Prostate gland (tissue), 2 donors: ENCODE data around the gene LRFN4. TPM values are rescaled to one million over a fixed set of nuclear protein-coding genes. Genes with fewer than 3 reads are reported as not detected.

Experiments
- DNase-seq: peaks from one replicate; pipeline ENCODE4 v3.0.0-alpha.2; 2019; ENCODE audit warnings: low spot score
- H3K27ac ChIP-seq, 2 donors: fragments of 200-600 bp; sonication (generic); 2 replicates each; pipeline ENCODE4 v1.5.1; 2017 to 2019
- H3K27me3 ChIP-seq: fragments of 200-600 bp; sonication (generic); replicated peaks from 2 replicates; pipeline ENCODE4 v1.5.1; 2019; ENCODE audit not compliant: insufficient read depth
- H3K36me3 ChIP-seq, 2 donors: fragments of 200-600 bp; sonication (generic); 1 replicate in 1 of 2; 2 replicates in 1 of 2; pipeline versions ENCODE4 v1.5.1 to v1.8.1; 2017 to 2019
- H3K4me1 ChIP-seq: fragments of 200-600 bp; sonication (generic); replicated peaks from 2 replicates; pipeline ENCODE4 v1.5.1; 2019
- H3K4me3 ChIP-seq, 2 donors: fragments of 200-600 bp; sonication (generic); 2 replicates each; pipeline ENCODE4 v1.5.1; 2017 to 2019
- H3K9me3 ChIP-seq: fragments of 200-600 bp; sonication (generic); 2 replicates; pipeline ENCODE4 v1.5.1; 2017
- CTCF ChIP-seq, 4 experiments: fragments of 200-600 bp in 2 of 4; fragments of 450-650 bp in 2 of 4; sonication (generic) in 2 of 4; IDR thresholded peaks; 1 replicate in 3 of 4; 2 replicates in 1 of 4; pipeline ENCODE4 v1.5.1; 2016 to 2019; ENCODE audit warnings: antibody characterized with exemption in 4 of 4, mild to moderate bottlenecking in 2 of 4, moderate library complexity in 2 of 4
- POLR2A ChIP-seq: fragments of 450-650 bp; IDR thresholded peaks from one replicate; pipeline ENCODE4 v1.6.1; 2016; ENCODE audit warnings: antibody characterized with exemption, mild to moderate bottlenecking
- POLR2AphosphoS5 ChIP-seq: sonication (generic); formaldehyde crosslinking; IDR thresholded peaks from one replicate; pipeline ENCODE4 v1.6.1; 2017; ENCODE audit warnings: antibody characterized with exemption
- WGBS: methylation state at CpG from one replicate; pipeline ENCODE4 v1.1.5; 2018; 5-methylcytosine and 5-hydroxymethylcytosine counted together
- intact Hi-C: fragments of 100-400 bp; cut with DNase I; formaldehyde crosslinking; loops from one replicate; pipeline ENCODE4 v1.14.2; 2022
- total RNA-seq, 2 donors: library from RNA; depleted of rRNA; stranded (reverse); fragments of >200 nt; gene quantifications; one replicate each; pipeline ENCODE4 v1.1.0, GENCODE V29; 2016

LRFN4 gene
- total RNA-seq, 2 donors from 2014 or later: 6.6 to 17.3 TPM

DNA sequence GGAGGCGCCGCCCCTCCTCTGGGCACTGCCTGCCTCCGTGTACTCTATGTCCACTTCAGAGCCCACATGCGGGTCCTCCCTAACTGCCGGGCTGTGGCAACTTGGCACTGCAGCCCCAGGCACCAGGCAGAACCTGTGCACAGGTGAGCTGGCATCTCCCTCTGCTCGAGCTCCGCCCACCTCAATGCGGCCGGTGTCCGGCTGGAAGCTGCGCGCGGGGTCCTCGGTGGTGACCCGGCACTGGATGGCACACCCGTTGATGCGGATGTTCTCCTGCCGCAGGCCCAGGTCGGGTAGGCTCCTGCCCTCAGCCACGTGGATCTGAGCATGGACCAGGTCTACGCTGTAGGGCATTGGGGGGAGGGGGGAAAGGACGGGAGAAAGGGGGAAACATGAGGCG lies 9.1 kb downstream of the LRFN4 start:
- TF ChIP-seq CTCF (IDR thresholded peaks at IDR 0.05): no peak
- no peak for TF ChIP-seq POLR2AphosphoS5
- TF ChIP-seq POLR2A: no peak
- Histone ChIP-seq H3K4me1 (no peaks in the 10 kb centered on the region), H3K27ac (no peak overlapping the region), H3K27me3 (no peaks in the 10 kb centered on the region), H3K36me3 (no peaks in the 10 kb centered on the region), H3K9me3 (no peaks in the 10 kb centered on the region), H3K4me3 (no peak overlapping the region)
- intact Hi-C loops: no loop called here
- 91% methylated on average over 23 of the region's 23 CpGs for WGBS
- no peak for DNase-seq

DNA sequence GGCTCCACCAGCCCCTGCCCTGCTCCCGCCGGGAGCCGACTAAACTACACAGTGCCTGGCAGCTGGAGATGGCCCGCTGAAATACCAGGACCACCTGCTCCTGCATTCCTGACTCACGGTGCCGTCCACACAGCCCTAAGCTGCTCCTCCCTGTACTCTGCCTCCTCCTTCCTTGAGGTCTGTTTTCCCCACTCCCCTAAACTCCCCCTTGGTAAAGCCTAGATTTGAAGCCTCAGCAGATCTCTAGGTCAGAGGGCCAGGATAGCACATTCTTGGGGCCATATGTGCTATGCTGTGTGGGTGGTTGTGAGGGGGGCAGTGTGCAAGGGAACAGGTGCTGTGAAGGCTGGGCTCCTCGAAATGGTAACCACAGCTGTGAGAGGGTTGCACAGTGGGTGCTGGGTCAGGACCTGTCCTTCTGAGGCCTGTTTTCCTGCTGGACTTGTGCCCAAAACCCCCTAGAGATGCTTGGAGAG lies 9.7 kb downstream of the LRFN4 start:
- Histone ChIP-seq H3K9me3 (no peaks in the 10 kb centered on the region), H3K27ac (no peak overlapping the region), H3K4me1 (no peaks in the 10 kb centered on the region), H3K36me3 (no peaks in the 10 kb centered on the region), H3K4me3 (no peak overlapping the region), H3K27me3 (no peaks in the 10 kb centered on the region)
- TF ChIP-seq POLR2AphosphoS5 (no peak), POLR2A (no peak), CTCF (IDR thresholded peaks at IDR 0.05) (no peak)
- no peak for DNase-seq
- 71% methylated on average over 7 of the region's 7 CpGs for WGBS
- intact Hi-C loops: no loop called here

DNA sequence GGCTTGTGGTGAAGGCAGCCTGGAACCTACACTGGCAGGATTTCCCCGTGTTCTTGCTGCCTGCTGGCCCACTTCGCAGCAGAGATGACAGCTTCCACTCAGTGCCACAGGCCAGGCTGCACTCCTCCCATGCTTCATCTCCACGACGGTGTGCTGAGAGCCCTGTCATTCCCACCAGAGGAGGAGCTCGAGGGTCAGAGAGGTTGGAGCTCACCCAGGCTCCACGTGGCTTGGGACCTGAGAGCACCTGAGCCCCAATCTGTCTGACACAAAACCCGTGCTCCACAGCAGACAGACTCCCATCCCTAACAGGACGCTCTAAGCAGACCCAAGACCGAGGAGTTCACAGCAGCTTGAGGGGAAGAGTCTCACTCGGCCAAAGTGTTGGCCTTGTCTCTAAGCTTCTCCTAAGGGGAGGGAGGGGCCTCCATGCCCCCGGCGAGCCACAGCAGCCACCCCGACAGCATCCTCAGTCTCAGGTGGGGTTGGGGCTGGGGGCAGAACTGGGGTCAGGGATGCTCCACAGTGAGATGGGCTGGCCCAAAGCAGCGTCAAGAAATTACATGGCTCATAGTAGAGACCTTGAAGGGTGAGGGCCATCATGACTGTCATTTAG lies 10.7 kb downstream of the LRFN4 start:
- no peak overlapping the region for H3K27ac ChIP-seq
- WGBS: 80% methylated on average over 14 of the region's 14 CpGs
- no peak for DNase-seq
- no peak overlapping the region for H3K4me3 ChIP-seq
- H3K27me3 ChIP-seq: no peaks in the 10 kb centered on the region
- H3K4me1 ChIP-seq: no peaks in the 10 kb centered on the region
- H3K9me3 ChIP-seq: no peaks in the 10 kb centered on the region
- H3K36me3 ChIP-seq: no peaks in the 10 kb centered on the region
- intact Hi-C loops: no loop called here
- no peak for TF ChIP-seq POLR2A
- TF ChIP-seq CTCF (IDR thresholded peaks at IDR 0.05): no peak
- TF ChIP-seq POLR2AphosphoS5: no peak

GRCh38 chr11:66868082-66868725 lies 11.3 kb downstream of the LRFN4 start:
- no peak for DNase-seq
- no peak overlapping the region for H3K4me3 ChIP-seq
- no peaks in the 10 kb centered on the region for H3K4me1 ChIP-seq
- 87% methylated on average over 13 of the region's 13 CpGs for WGBS
- no peak overlapping the region for H3K27ac ChIP-seq
- H3K9me3 ChIP-seq: no peaks in the 10 kb centered on the region
- TF ChIP-seq POLR2A (no peak), CTCF (IDR thresholded peaks at IDR 0.05) (no peak), POLR2AphosphoS5 (no peak)
- no peaks in the 10 kb centered on the region for H3K36me3 ChIP-seq
- intact Hi-C loops: no loop called here
- no peaks in the 10 kb centered on the region for H3K27me3 ChIP-seq
